ENCODE measurements around the gene PLAC9. TPM values are rescaled to one million over a fixed set of nuclear protein-coding genes. Genes with fewer than 3 reads are reported as not detected.
A peak's percentile ranks its signal among the peaks of the same experiment; 100 is the strongest.

PLAC9 gene
- polyA plus RNA-seq, 1 experiment, result 19.3 TPM

DNA sequence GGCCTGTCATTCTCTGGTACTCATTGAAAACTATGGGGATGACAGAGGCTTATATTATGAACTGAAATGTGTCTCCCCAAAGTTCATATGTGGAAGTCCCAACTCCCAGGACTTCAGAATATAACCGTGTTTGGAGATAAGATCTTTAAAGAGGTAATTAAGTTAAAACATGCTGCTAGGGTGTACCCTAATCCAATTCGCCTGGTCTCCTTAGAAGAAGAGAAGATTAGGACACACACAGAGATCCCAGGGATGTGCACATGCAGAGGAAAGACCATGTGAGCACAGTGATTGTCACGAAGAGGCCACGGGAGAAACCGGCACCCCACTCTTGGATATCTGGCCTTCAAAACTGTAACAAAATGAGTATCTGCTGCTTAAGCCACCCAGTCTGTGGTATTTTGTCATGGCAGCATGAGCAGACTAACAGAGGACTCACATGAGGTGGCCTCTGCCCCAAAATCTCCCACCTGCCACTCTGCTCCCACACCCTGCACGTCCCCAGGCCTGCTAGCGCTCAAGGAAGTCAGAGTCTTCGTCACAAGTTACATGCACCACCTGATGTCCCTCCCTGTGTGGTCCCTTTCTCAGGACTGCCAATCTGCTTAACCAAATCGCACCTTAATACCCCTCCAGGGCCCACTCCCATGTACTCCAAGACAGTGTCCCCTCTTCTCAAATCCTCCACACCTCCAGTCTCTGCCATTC lies 26.8 kb downstream of the PLAC9 start:
- H3K27me3 ChIP-seq (ENCODE audit: control insufficient read depth, insufficient read depth, low read length), result no peaks in the 10 kb centered on the region
- ChIA-PET CTCF (interaction anchor here (1.2 to 2.3 kb wide), 4 partner anchors 9 to 19 kb away, joined by 4 to 10 read pairs (median 4); no protein-coding TSS in a partner anchor), POLR2A (no interaction called here)
- DNase-seq (ENCODE audit: low read depth), result no peak
- TF ChIP-seq, protein P1, sequence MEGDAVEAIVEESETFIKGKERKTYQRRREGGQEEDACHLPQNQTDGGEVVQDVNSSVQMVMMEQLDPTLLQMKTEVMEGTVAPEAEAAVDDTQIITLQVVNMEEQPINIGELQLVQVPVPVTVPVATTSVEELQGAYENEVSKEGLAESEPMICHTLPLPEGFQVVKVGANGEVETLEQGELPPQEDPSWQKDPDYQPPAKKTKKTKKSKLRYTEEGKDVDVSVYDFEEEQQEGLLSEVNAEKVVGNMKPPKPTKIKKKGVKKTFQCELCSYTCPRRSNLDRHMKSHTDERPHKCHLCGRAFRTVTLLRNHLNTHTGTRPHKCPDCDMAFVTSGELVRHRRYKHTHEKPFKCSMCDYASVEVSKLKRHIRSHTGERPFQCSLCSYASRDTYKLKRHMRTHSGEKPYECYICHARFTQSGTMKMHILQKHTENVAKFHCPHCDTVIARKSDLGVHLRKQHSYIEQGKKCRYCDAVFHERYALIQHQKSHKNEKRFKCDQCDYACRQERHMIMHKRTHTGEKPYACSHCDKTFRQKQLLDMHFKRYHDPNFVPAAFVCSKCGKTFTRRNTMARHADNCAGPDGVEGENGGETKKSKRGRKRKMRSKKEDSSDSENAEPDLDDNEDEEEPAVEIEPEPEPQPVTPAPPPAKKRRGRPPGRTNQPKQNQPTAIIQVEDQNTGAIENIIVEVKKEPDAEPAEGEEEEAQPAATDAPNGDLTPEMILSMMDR (IDR thresholded peaks at IDR 0.05; ENCODE audit: insufficient read depth, low read depth, low read length), result no peak
- H3K4me3 ChIP-seq (ENCODE audit: low read depth, low read length), result no peak overlapping the region
- H3K36me3 ChIP-seq (ENCODE audit: control insufficient read depth, insufficient read depth, low read length), result peaks cover 44% of the 10 kb centered on the region

DNA sequence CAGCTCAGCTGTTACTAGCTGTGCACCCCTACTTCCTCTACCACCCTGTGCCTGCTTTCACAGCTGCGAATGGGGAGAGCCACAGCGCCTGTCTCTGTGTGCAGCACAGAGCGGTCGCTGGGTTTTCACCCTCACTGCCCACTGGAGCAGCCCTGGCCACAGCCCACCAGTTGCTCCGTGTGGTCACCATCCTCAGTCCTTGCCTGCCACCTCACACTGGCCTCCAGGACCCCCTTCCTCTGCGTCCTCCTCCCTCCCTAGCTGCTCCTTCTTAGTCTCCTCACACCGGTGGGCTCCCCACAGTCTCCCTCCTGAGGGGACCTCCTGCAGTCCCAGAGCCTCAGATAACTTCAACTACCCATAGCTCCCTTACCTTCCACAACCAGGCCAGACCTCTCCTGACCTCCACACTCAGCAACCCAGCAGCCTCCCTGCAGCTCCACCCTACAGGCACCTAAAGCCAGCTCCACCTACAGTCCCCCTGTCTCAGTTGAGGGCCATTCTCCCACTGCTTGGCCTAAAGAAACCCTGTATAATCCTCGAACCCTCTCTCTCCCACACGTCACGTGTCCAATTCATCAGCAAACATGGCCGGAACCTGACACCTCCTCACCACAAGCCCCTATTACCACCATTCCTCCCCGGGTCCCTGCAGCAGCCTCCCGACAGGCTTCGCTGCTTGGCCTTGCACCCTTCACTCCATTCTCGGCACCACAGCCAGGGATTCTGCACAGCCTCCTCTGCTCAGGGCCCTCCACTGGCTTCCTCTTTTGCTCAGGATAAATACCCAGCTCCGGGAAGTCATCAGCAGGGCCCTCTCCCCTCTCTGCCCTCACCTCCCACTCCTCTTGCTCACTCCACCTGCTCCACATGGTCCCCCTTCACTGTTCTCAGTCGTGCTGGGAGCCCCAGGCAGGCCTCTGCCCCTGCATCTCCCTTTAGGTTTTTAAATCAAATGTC lies 28.1 kb downstream of the PLAC9 start:
- Histone ChIP-seq H3K27me3 (ENCODE audit: control insufficient read depth, insufficient read depth, low read length) (no peaks in the 10 kb centered on the region), H3K36me3 (ENCODE audit: control insufficient read depth, insufficient read depth, low read length) (peaks cover 46% of the 10 kb centered on the region), H3K4me3 (ENCODE audit: low read depth, low read length) (no peak overlapping the region)
- TF ChIP-seq, protein P1 (IDR thresholded peaks at IDR 0.05; ENCODE audit: insufficient read depth, low read depth, low read length), result no peak
- ChIA-PET POLR2A (no interaction called here), CTCF (interaction anchor here (1.2 to 1.5 kb wide), 2 partner anchors 16 to 17 kb away, joined by 4 read pairs; no protein-coding TSS in a partner anchor)
- DNase-seq (ENCODE audit: low read depth), result no peak

DNA sequence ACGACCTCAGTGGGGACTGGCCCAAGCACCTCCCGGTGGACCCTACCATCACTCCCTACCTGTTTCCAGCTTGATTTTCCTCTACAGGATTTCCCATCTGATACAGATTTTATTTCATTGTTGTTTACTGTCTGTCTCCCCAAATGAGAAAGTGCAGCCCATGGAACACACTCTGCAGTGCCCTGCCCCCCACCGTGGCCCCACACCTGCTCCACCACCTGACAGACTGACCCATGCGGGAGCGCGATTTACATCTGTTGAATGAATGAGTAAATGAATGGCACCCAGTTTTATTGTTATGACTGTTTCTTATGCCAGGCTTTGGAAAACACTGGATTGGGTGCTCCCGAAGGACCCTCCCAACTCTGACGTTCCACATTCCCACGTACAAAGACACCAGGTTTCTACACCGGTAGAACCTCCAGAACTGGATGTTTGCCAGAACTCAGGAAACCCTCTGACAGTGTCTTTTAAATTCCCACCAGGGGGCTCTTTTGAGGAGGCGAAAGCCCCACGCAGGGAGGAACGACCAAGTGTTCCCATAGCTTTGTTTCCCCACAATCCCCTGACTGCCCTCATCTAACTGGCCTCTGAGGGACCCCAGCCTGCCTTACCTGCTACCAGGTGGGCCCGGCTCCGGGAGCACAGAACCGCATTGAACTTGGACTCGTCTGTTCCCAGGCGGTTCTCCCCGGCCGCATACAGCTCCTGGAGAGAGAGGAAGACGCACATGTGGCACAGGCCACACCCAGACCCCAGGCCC lies 29.0 kb downstream of the PLAC9 start:
- TF ChIP-seq, protein P1 (IDR thresholded peaks at IDR 0.05; ENCODE audit: insufficient read depth, low read depth, low read length), result 0 out of 2 replicates have a peak, but pooled peaks have one; percentile 10
- no peaks in the 10 kb centered on the region for H3K27me3 ChIP-seq (ENCODE audit: control insufficient read depth, insufficient read depth, low read length)
- no peak for DNase-seq (ENCODE audit: low read depth)
- H3K36me3 ChIP-seq (ENCODE audit: control insufficient read depth, insufficient read depth, low read length), result peaks cover 48% of the 10 kb centered on the region
- POLR2A ChIA-PET, result no interaction called here
- H3K4me3 ChIP-seq (ENCODE audit: low read depth, low read length), result no peak overlapping the region
- CTCF ChIA-PET, result no interaction called here

DNA sequence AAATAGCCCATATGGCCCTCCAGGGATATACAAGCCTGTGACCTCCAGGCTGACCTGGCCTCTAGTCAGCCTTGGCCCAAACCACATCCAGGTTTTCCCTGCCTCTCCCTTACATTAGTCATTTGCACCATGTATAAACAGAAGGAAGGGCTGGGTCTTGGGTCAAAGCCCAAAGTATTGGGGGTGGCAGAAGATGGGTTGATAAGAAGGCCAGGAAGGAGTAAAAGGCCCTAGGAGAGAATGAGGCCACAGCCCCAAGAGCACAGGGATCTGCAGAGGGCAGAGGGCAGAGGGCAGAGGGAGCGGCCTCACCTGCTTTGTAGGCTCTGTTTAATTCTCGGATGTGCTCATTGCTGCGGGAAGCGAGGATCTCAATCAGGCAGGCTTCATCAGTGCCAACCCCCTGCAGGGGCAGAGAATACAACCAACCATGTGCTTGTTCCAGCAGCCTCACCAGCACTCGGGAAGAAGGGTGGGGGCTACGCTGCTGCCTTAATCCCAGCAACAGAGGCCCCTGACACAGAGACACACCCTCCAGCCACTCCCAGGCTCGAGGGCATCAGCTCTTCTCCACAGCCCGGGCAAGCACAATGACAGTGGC lies 31.3 kb downstream of the PLAC9 start:
- CTCF ChIA-PET, result interaction anchor here (1.3 to 3.7 kb wide), 2 partner anchors 12 to 19 kb away, joined by 4 to 15 read pairs; no protein-coding TSS in a partner anchor
- TF ChIP-seq, protein P1 (IDR thresholded peaks at IDR 0.05; ENCODE audit: insufficient read depth, low read depth, low read length), result no peak
- DNase-seq (ENCODE audit: low read depth), result peak; percentile 63
- no peaks in the 10 kb centered on the region for H3K27me3 ChIP-seq (ENCODE audit: control insufficient read depth, insufficient read depth, low read length)
- POLR2A ChIA-PET, result no interaction called here
- H3K36me3 ChIP-seq (ENCODE audit: control insufficient read depth, insufficient read depth, low read length), result peaks cover 46% of the 10 kb centered on the region
- no peak overlapping the region for H3K4me3 ChIP-seq (ENCODE audit: low read depth, low read length)

All from BJ (cell line).